Liver (tissue), 9 donors: ENCODE measurements around the gene SETD1B. TPM values are rescaled to one million over a fixed set of nuclear protein-coding genes. Genes with fewer than 3 reads are reported as not detected.

ENCODE experiments used
- DNase-seq: peaks from one replicate; pipeline ENCODE4 v3.0.0-alpha.2; 2017; ENCODE audit warnings: low spot score
- H3K27ac ChIP-seq, 2 donors: one replicate each; pipeline ENCODE4 v1.7.0; 2013; ENCODE audit warnings: inconsistent platforms in 2 of 2, low read length in 2 of 2, control low read depth in 1 of 2, low read depth in 1 of 2, mild to moderate bottlenecking in 1 of 2
- H3K27me3 ChIP-seq, 4 donors: one replicate each; pipeline versions ENCODE4 v1.6.1 to v1.7.0; 2013; ENCODE audit warnings: low read length in 3 of 4, inconsistent platforms in 1 of 4, mild to moderate bottlenecking in 1 of 4, moderate library complexity in 1 of 4; ENCODE audit not compliant: control insufficient read depth in 4 of 4, insufficient read depth in 4 of 4
- H3K36me3 ChIP-seq, 4 donors: one replicate each; pipeline versions ENCODE4 v1.6.1 to v1.7.0; 2013; ENCODE audit warnings: low read length in 3 of 4, mild to moderate bottlenecking in 3 of 4, low read depth in 1 of 4, moderate library complexity in 1 of 4; ENCODE audit not compliant: control insufficient read depth in 4 of 4, insufficient read depth in 3 of 4
- H3K4me1 ChIP-seq, 4 donors: one replicate each; pipeline versions ENCODE4 v1.6.1 to v1.7.0; 2013; ENCODE audit warnings: low read length in 3 of 4, mild to moderate bottlenecking in 3 of 4, moderate library complexity in 1 of 4; ENCODE audit not compliant: control insufficient read depth in 4 of 4, insufficient read depth in 4 of 4
- H3K4me3 ChIP-seq, 3 donors: one replicate each; pipeline versions ENCODE4 v1.6.1 to v1.7.0; 2013; ENCODE audit warnings: low read length in 3 of 3, control low read depth in 1 of 3, low read depth in 1 of 3, mild to moderate bottlenecking in 1 of 3
- H3K9ac ChIP-seq, 2 donors: one replicate each; pipeline ENCODE4 v1.7.0; 2013; ENCODE audit warnings: low read length in 2 of 2, mild to moderate bottlenecking in 2 of 2, moderate library complexity in 2 of 2, control low read depth in 1 of 2, low read depth in 1 of 2
- H3K9me3 ChIP-seq, 4 donors: one replicate each; pipeline versions ENCODE4 v1.6.1 to v1.7.0; 2013; ENCODE audit warnings: low read length in 3 of 4; ENCODE audit not compliant: control insufficient read depth in 4 of 4
- ATF3 ChIP-seq: IDR thresholded peaks from 2 replicates; pipeline ENCODE4 v1.6.1; 2016; ENCODE audit warnings: antibody characterized with exemption
- EGR1 ChIP-seq, 2 donors: IDR thresholded peaks; 2 replicates each; pipeline ENCODE4 v1.6.1; 2016 to 2018; ENCODE audit warnings: antibody characterized with exemption in 2 of 2, low read depth in 2 of 2
- FOXA1 ChIP-seq: IDR thresholded peaks from 2 replicates; pipeline ENCODE4 v1.6.1; 2016; ENCODE audit warnings: antibody characterized with exemption
- FOXA2 ChIP-seq: IDR thresholded peaks from 2 replicates; pipeline ENCODE4 v1.6.1; 2016; ENCODE audit warnings: antibody characterized with exemption
- GABPA ChIP-seq, 2 donors: IDR thresholded peaks in 1 of 2; conservative IDR thresholded peaks in 1 of 2; 2 replicates each; pipeline ENCODE4 v1.6.1; 2016; ENCODE audit warnings: antibody characterized with exemption in 2 of 2, mild to moderate bottlenecking in 1 of 2, moderate library complexity in 1 of 2
- HNF4G ChIP-seq: IDR thresholded peaks from 2 replicates; pipeline ENCODE4 v1.6.1; 2016; ENCODE audit warnings: antibody characterized with exemption
- NR2F2 ChIP-seq: IDR thresholded peaks from 2 replicates; pipeline ENCODE4 v1.6.1; 2016; ENCODE audit warnings: antibody characterized with exemption
- RAD21 ChIP-seq, 2 donors: IDR thresholded peaks; 2 replicates each; pipeline ENCODE4 v1.6.1; 2016; ENCODE audit warnings: antibody characterized with exemption in 2 of 2, mild to moderate bottlenecking in 2 of 2
- SP1 ChIP-seq: IDR thresholded peaks from 2 replicates; pipeline ENCODE4 v1.6.1; 2018; ENCODE audit warnings: antibody characterized with exemption, mild to moderate bottlenecking
- TAF1 ChIP-seq: conservative IDR thresholded peaks from 2 replicates; pipeline ENCODE4 v1.6.1; 2016; ENCODE audit warnings: antibody characterized with exemption, mild to moderate bottlenecking
- YY1 ChIP-seq: IDR thresholded peaks from 2 replicates; pipeline ENCODE4 v1.6.1; 2016; ENCODE audit warnings: antibody characterized with exemption, mild to moderate bottlenecking
- WGBS: extraction: QIAGEN DNeasy Blood & Tissue Kit; methylation state at CpG from one replicate; pipeline ENCODE4 v1.1.7; 2013; 5-methylcytosine and 5-hydroxymethylcytosine counted together
- polyA plus RNA-seq, 2 donors: library from polyadenylated mRNA; stranded (reverse) in 1 of 2; unstranded in 1 of 2; fragments of 200-250 nt in 1 of 2; fragments of >200 nt in 1 of 2; fragmentation: Nextera tagmentation in 1 of 2; extraction: Ambion mirVana in 1 of 2; gene quantifications; one replicate each; pipeline versions ENCODE4 v1.2.1 to v1.2.3, GENCODE V29; 2013 to 2015
- total RNA-seq, 2 donors: library from RNA; depleted of rRNA; stranded (reverse); fragments of >200 nt; gene quantifications; one replicate each; pipeline ENCODE4 v1.2.3, GENCODE V29; 2014
- TF ChIP-seq, protein P1 (sequence below): fragments of 150-350 bp; IDR thresholded peaks from 2 replicates; pipeline ENCODE4 v1.5.1; 2017; ENCODE audit warnings: improper control_type of control experiment, low read depth, low read length; ENCODE audit not compliant: missing input control
- TF ChIP-seq, protein P2 (sequence below): IDR thresholded peaks from 2 replicates; pipeline ENCODE4 v1.6.1; 2016; ENCODE audit warnings: antibody characterized with exemption, mild to moderate bottlenecking
- TF ChIP-seq, protein P3 (sequence below): IDR thresholded peaks from 2 replicates; pipeline ENCODE4 v1.6.1; 2016; ENCODE audit warnings: antibody characterized with exemption
- donor health status: healthy.
- donor health status: healthy.
- donor health status: healthy.
- donor health status: healthy.
- donor health status: healthy.

The SETD1B gene
- total and polyA plus RNA-seq, 4 donors: 1.8 to 7.9 (median 5.0) TPM

GRCh38 chr12:121809712-121810116, 5.9 kb downstream of the SETD1B start:
- Histone ChIP-seq H3K36me3 (peaks cover 18 to 26% (median 21%) of the 10 kb centered on the region in 4 donors), H3K4me1 (peaks cover 11 to 75% (median 55%) of the 10 kb centered on the region in 4 donors), H3K9ac (no peak overlapping the region), H3K27ac (no peak overlapping the region), H3K4me3 (no peak overlapping the region), H3K9me3 (no peaks in the 10 kb centered on the region), H3K27me3 (no peaks in the 10 kb centered on the region)
- WGBS: 85% methylated on average over 27 of the region's 27 CpGs
- TF ChIP-seq GABPA (IDR thresholded peaks at IDR 0.05 in 1 of 2, conservative IDR thresholded peaks at IDR 0.05 in 1 of 2) (no peak), TAF1 (no peak), SP1 (no peak), NR2F2 (no peak), YY1 (no peak)
- TF ChIP-seq, protein P1, sequence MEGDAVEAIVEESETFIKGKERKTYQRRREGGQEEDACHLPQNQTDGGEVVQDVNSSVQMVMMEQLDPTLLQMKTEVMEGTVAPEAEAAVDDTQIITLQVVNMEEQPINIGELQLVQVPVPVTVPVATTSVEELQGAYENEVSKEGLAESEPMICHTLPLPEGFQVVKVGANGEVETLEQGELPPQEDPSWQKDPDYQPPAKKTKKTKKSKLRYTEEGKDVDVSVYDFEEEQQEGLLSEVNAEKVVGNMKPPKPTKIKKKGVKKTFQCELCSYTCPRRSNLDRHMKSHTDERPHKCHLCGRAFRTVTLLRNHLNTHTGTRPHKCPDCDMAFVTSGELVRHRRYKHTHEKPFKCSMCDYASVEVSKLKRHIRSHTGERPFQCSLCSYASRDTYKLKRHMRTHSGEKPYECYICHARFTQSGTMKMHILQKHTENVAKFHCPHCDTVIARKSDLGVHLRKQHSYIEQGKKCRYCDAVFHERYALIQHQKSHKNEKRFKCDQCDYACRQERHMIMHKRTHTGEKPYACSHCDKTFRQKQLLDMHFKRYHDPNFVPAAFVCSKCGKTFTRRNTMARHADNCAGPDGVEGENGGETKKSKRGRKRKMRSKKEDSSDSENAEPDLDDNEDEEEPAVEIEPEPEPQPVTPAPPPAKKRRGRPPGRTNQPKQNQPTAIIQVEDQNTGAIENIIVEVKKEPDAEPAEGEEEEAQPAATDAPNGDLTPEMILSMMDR: no peak
- TF ChIP-seq, protein P2, sequence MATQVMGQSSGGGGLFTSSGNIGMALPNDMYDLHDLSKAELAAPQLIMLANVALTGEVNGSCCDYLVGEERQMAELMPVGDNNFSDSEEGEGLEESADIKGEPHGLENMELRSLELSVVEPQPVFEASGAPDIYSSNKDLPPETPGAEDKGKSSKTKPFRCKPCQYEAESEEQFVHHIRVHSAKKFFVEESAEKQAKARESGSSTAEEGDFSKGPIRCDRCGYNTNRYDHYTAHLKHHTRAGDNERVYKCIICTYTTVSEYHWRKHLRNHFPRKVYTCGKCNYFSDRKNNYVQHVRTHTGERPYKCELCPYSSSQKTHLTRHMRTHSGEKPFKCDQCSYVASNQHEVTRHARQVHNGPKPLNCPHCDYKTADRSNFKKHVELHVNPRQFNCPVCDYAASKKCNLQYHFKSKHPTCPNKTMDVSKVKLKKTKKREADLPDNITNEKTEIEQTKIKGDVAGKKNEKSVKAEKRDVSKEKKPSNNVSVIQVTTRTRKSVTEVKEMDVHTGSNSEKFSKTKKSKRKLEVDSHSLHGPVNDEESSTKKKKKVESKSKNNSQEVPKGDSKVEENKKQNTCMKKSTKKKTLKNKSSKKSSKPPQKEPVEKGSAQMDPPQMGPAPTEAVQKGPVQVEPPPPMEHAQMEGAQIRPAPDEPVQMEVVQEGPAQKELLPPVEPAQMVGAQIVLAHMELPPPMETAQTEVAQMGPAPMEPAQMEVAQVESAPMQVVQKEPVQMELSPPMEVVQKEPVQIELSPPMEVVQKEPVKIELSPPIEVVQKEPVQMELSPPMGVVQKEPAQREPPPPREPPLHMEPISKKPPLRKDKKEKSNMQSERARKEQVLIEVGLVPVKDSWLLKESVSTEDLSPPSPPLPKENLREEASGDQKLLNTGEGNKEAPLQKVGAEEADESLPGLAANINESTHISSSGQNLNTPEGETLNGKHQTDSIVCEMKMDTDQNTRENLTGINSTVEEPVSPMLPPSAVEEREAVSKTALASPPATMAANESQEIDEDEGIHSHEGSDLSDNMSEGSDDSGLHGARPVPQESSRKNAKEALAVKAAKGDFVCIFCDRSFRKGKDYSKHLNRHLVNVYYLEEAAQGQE: no peak
- no peak for DNase-seq

DNA sequence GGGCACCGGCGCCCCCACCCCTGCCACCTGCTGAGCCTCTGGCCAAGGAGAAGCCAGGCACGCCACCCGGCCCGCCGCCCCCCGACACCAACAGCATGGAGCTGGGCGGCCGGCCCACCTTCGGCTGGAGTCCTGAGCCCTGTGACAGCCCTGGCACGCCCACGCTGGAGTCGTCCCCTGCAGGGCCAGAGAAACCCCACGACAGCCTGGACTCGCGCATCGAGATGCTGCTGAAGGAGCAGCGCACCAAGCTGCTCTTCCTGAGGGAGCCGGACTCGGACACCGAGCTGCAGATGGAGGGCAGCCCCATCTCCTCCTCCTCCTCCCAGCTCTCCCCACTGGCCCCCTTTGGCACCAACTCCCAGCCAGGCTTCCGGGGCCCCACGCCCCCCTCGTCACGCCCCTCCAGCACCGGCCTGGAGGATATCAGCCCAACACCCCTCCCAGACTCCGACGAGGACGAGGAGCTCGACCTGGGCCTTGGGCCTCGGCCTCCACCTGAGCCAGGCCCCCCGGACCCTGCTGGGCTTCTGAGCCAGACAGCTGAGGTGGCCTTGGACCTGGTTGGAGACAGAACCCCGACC, 6.5 kb downstream of the SETD1B start:
- WGBS: 85% methylated on average over 33 of the region's 33 CpGs

More for the DNA sequence above, 6.5 kb downstream of the SETD1B start:
- DNase-seq: no peak
- H3K27ac ChIP-seq: no peak overlapping the region
- H3K9ac ChIP-seq: no peak overlapping the region
- no peaks in the 10 kb centered on the region for H3K9me3 ChIP-seq
- H3K27me3 ChIP-seq: no peaks in the 10 kb centered on the region
- TF ChIP-seq ATF3: no peak
- TF ChIP-seq FOXA2: no peak
- TF ChIP-seq, protein P2: no peak
- no peak for TF ChIP-seq HNF4G
- TF ChIP-seq RAD21 (IDR thresholded peaks at IDR 0.05): no peak
- TF ChIP-seq, protein P1: no peak
- TF ChIP-seq FOXA1: no peak
- TF ChIP-seq, protein P3, sequence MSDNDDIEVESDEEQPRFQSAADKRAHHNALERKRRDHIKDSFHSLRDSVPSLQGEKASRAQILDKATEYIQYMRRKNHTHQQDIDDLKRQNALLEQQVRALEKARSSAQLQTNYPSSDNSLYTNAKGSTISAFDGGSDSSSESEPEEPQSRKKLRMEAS: no peak
- no peak for TF ChIP-seq GABPA (IDR thresholded peaks at IDR 0.05 in 1 of 2, conservative IDR thresholded peaks at IDR 0.05 in 1 of 2)
- no peak for TF ChIP-seq YY1
- no peak for TF ChIP-seq EGR1 (IDR thresholded peaks at IDR 0.05; ENCODE audit: low read depth in 2 of 2)
- no peak for TF ChIP-seq NR2F2
- H3K4me1 ChIP-seq: peaks cover 11 to 75% (median 55%) of the 10 kb centered on the region in 4 donors
- H3K4me3 ChIP-seq: no peak overlapping the region
- peaks cover 18 to 32% (median 23%) of the 10 kb centered on the region in 4 donors for H3K36me3 ChIP-seq
